GM03348 (cell line): ENCODE measurements around the gene ELOVL6.
"Not testable (repeated sequence)": the region's sequence is repeated elsewhere in the genome, so short reads cannot be mapped to it uniquely, and the experiment has no call there.

Experiments
- DNase-seq: peaks from one replicate; pipeline ENCODE4 v3.0.0; 2012; ENCODE audit warnings: low spot score

The ELOVL6 gene

DNA sequence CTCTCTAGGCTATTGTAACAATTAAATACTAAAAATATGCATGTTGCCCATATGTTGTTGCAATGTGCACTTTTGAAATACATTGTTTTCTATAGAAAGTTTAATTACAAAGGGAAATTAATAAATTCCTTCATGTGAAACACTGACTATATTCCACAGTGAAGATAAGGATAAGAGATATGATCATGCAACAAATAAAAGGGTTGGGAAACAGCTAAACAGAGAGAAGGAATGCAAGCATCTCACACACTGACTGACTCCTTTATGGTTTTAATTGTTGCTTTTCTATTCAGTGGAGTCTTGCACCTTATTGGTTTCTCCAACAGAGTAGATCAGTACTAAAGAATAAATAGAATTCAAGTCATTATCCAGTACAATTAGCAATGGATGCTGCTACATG, 37.8 kb downstream of the ELOVL6 start:
- DNase-seq: no peak

DNA sequence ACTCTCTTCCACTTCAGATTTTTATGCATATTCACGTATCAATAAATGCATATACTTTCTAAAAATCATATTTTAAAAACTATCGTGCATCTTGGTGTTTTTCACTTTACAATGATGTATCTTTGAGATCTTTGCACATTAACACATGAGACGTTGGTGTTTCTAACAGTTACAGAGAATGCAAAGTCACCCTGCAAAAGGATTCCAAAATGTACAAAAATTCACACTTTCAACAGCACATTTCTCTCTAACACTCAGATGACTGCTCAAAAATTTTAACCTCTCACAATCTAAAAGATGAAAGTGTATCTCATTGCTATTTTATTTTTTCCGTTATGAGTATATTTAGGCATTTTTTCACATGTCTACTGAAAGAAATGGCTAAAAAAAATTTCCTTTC, 38.9 kb downstream of the ELOVL6 start:
- DNase-seq: no peak

DNA sequence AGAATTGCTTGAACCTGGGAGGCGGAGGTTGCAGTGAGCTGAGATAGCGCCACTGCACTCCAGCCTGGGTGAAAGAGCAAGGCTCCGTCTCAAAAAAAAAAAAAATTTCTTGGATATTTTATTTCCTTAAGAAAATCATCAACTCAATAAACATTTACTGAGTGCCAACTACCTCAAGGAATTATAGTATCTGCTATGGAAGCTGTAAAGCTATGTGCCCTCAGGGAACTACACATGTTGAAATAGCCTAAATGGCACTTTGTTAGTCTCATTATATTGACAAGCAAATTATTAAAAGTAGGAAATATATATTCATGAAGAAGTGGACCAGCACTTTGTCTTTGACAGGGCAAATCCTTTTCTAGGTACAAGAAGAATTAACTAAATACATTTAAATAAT, 40.8 kb downstream of the ELOVL6 start:
- no peak for DNase-seq

DNA sequence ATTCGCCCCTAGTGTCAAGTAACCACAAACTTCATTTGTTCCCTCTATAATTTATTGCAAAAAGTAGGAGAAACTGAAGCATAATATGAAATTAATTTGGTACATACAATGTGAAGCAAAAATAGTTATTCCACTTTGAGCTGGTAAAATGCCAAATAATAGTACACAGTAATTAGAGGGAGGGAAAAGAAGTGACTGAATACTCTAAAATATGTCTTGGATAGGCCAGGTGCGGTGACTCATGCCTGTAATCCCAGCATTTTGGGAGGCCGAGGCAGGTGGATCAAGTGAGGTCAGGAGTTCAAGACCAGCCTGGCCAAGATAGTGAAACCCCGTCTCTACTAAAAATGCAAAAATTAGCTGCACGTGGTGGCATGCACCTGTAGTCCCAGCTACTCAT, 41.2 kb downstream of the ELOVL6 start:
- DNase-seq: not testable (repeated sequence)

GRCh38 chr4:110156442-110156841, 42.0 kb downstream of the ELOVL6 start:
- no peak for DNase-seq

DNA sequence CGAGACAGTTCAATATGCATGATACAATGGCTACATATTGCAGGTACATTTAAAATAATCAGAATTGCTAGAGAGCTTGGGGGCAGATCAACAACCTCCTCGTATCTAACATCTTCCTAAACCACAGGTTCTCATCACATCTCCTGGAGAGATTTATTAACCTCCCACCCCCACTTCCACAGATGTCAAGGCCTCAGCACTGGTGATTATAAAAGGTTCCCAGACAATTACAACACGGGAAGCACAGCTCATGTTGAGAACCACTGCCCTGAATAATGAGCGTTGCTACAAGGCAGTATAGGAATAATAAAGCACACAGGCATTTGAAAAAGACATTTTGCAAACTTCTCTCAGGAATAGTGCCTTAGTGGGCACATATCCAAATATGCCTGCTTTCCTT, 42.8 kb downstream of the ELOVL6 start:
- no peak for DNase-seq

- DNase-seq: no peak
These were observed 43.8 kb downstream of the ELOVL6 start for GRCh38 chr4:110154582-110154981.

GRCh38 chr4:110152386-110152785, 46.0 kb downstream of the ELOVL6 start:
- no peak for DNase-seq

DNA sequence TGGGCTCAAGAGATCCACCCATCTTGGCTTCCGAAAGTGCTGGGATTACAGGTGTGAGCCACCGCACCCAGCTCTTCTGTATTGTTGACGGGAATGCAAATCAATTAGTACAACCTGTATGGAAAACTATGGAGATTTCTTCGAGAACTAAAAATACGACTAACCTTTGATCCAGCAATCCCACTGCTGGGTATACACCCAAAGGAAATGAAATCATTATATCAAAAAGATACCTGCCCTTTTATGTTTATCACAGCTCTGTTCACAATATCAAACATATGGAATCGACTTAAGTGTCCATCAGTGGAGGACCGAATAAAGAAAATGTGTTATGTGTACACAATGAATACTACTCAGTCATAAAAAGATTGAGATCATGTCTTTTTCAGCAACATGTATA, 49.3 kb downstream of the ELOVL6 start:
- DNase-seq: no peak

- DNase-seq: no peak
These were observed 56.0 kb downstream of the ELOVL6 start for GRCh38 chr4:110142461-110142860.

- no peak for DNase-seq
These were observed 58.6 kb downstream of the ELOVL6 start for GRCh38 chr4:110139815-110140214.

DNA sequence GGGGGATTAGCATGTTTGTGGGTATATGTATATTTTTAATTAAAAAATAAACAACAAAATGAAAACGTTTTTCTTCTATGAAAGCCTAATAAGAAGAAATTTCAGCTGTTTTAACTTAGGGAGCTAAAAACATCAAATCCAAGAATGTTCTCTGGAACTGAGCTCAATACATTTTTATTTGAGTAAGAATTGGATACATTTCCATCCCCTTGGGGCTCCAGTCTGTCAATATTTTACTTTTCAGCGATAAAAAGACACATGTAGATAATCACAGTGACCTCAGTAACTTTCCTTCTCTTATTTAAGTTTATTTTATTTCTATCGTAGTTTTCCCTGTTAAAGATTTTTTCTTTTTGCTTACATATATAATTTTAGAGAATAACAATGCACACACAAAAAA, 59.3 kb downstream of the ELOVL6 start:
- no peak for DNase-seq

- DNase-seq: no peak
These were observed 59.9 kb downstream of the ELOVL6 start for GRCh38 chr4:110138551-110138950.

DNA sequence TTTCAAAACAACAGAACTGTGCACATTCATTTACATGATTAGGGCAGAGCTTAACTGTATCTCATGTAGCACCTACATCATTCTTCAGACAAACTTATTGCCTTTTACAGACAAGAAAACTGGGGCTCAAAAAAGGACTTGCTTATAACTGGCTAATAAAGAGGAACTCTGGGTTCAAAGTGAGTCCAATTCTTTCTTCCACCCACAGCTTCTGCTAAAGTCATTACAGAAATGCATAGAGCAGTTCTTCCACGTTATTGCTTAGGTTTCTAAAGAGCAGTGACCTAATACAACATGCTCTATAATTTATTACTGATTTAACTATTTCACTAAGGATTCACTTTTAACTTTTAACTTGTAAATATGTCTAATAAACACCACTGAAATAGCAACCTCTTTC, 60.6 kb downstream of the ELOVL6 start:
- no peak for DNase-seq

DNA sequence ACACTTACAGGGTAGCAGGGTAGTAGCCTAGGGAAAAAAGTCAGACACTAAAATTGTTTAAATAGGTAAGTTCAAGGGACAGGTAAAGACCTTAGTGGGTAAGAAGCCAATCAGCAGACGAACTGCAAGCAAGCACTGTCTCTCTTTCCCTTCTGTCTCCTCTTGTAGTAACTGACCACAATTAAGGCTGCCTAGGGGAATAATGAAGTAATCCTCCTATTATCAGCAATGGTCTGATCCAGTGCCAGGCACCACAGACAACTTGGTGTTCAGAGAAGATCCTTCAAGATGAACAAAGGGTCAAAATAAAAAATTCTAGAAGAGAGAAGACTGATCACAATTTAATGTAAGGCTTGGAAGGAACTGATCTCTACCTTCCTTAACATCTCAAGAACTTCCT, 62.9 kb downstream of the ELOVL6 start:
- no peak for DNase-seq

GRCh38 chr4:110135076-110135475, 63.3 kb downstream of the ELOVL6 start:
- DNase-seq: no peak

GRCh38 chr4:110134269-110134869, 64.0 kb downstream of the ELOVL6 start:
- no peak for DNase-seq

GRCh38 chr4:110132816-110133719, 65.3 kb downstream of the ELOVL6 start:
- no peak for DNase-seq

GRCh38 chr4:110131916-110132315, 66.5 kb downstream of the ELOVL6 start:
- no peak for DNase-seq

GRCh38 chr4:110130576-110131358, 67.6 kb downstream of the ELOVL6 start:
- no peak for DNase-seq

- DNase-seq: no peak
These were observed 68.9 kb downstream of the ELOVL6 start for GRCh38 chr4:110129544-110129943.

DNA sequence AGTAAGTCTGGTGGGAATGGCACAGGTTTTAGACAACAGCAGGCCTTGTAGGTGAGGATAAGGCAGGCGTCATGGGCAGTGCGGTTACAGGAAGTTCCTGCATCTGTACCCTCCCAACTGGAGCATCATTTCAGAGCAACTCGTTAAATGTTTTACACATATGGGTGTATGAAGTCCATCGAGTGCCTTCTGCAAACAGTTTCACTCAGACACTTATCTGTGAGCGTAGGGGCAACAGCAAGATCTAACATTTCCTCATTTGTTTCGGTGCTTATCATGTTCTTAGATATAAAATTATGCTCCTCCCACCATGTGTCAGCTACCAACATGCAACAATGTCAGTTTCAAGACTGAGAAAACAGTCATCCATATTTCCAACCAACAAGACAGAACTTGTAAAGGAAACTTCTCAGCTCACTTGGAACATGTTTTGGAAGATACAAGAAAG, 69.9 kb downstream of the ELOVL6 start:
- DNase-seq: no peak

DNA sequence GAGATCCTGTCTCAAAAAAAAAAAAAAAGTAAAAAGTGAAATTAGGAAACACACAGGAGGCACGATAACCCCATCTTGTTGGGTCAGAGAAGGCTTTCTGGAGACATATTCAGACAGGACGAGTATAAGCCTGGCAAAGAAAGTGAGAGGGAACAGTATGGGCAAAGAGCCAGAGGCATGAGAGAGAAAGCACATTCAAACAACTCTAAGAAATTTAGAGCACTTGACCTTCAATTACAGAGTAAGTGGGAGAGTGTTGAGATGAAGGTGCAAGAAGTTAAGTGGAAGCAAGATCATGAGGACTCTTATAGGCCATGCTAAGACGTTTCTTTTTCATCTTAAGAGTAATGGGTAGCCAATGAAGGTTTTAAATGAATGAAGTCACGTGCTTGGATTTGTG, 70.4 kb downstream of the ELOVL6 start:
- DNase-seq: no peak
